ENCODE data around the gene TBC1D10A.

TBC1D10A gene

DNA sequence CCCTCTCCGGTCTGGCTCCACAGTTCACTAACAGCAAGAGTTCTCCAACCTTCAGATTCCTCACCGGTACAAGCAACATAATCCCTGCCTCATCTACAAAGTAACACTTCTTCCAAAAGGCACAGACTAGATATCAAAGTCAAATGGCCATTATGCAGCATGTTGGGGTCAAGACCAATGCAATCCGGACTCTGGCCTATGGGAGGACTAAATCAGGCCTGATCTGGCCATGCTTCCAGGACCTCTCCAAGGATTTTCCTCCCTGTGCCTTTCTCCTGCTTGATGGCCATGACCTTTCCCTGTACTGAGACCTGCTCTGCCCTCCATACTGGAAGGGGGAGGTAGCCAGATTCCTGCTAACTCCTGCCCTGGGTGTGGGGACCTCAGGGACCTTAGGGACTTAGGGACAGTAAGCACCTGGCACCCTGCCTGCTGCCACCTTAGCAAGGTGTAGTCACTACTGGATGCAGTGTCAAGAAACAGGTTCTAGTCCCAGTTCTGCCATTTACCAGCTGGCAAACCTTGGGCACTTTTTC lies 6.7 kb downstream of the TBC1D10A start:
- no peak for DNase-seq (ENCODE audit: low read depth)

DNA sequence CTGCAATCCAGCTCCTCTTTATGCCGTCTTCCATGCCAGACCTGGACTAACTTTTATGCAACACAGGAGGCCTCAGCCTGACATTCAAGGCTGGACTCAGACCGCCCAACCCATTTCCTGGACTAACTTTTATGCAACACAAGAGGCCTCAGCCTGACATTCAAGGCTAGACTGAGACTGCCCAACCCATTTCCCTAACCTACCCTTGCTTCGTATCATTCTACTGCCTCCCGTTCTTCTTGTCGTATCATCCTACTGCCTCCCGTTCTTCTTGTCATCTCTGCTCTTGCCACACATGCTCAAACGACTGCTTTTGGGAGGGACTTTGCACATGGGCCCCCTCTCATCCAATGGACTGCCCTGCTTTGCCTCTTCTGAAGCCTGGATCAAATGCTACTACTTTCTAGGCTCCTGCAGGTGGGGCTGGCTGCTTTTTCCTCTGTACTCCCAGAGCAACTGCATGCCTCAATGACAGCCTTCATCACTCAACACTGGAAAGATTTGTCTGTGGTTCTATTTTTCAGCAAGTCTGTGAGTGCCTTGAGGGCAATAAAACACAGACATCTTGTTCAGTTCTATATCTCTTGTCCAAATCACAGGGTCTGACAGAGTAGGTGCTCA lies 7.8 kb downstream of the TBC1D10A start:
- no peak for DNase-seq (ENCODE audit: low read depth)

DNA sequence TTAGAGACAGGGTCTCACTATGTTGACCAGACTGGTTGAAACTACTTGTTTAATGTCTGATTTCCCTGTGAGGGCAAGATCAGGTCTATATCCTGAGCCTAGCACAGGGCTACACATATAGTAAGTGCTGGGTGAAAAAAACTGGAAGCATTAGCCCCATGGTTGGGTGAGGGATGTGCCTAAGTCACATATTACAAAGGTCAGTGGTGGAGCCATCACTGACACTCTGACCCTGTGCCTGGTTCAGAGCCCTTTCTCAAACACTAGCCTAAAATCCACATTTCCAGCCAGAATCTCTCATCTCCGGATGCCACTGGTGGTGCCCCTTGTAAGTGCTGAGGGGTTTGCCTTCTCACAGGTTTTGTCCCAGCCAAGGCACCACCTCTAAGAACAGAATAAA lies 9.0 kb downstream of the TBC1D10A start:
- no peak for DNase-seq (ENCODE audit: low read depth)

DNA sequence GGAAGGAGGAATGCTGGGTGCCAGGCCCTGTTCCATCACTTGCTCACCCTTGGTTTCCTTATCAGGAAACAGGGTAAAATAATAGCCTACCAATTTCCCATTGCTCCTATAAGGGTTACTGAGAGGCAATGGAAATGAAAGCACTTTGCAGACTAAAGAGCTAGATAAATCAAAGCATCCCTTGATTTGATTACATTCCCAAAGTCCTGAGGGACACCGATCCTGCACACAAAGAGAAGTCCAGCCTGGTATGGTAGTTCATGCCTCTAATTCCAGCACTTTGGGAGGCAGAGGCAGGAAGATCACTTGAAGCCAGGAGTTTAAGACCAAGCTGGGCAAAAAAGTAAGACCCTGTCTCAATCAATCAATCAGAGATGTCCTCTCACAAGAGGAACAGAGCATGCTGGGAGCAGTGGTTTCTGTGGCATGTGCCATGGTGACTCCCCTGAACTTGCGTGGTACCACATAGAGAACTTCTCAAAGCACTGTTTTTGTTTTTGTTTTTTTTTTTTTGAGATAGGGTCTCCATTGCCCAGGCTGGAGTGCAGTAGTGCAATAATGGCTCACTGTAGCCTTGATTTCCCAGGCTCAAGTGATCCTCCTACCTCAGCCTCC lies 10.7 kb downstream of the TBC1D10A start:
- DNase-seq (ENCODE audit: low read depth), result no peak

DNA sequence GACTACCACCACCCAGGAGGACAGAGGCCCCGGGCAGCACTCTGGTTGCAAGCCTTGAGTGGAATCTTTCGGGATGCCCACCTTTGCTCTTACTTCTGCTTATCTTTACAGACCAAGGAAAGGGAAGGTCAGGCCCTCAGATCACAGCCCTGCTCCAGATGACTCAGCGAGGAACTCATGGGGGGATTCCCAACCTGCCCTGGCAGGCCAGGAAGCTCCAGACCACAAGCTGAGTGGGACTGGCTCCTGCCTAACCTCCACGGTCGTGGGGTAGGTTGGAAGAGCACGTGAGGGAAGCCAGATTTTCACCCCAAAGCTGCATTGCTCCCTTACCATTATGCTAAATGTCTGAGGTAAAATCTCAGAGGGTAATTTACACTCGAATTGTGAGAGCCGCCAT lies 11.8 kb downstream of the TBC1D10A start:
- no peak for DNase-seq (ENCODE audit: low read depth)

DNA sequence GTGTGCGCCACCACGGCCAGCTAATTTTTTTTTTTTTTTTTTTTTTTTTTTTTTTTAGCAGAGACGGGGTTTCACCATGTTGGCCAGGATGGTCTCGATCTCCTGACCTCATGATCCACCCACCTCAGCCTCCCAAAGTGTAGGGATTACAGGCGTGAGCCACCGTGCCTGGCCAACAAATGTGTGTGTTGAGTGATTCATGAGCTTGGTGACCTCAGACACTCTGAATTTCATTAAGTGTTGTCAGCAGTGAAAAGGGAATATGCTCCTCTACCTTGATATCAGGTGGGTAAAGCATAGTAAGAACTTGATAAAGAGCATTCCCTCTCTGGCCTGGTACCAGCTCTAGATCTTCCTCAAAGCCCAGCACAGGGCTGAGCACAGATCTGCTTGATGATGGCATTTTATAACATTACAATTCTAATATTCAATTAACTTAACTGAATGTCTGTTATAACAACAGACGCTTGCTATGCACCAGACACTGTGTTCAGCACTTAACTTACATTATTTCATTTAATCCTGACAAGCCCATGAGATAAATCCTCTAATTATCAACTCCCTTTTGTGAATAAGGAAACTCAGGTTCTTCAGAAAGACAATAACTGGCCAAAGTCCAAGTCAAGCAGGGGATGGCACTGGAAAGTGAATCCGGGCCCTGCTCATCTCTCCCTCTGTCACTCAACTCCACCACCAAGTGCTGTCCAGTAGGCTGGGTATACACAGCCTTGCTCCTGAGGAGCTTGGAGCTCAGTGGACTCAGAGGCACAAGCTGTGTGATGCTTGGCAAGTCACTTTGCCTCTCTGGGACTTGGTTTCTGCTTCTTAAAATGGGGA lies 13.0 kb downstream of the TBC1D10A start:
- DNase-seq (ENCODE audit: low read depth), result no peak

DNA sequence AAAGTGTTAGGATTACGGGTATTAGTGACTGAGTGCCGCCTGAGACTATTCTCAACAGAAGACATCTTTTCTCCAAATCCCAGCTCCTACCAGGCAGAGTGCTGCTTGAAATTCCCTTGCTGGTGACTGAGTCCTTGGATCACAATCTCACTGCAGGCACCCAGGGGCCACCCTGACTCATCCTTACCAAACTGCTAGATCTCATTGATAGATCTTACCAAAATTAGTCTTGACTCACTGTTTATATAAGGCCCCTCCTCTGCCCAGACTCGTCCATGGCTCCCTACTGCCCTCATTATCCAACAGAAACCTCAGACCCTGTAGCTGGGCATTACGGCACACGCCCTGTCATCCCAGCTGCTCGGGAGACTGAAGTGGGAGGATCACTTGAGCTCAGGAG lies 14.7 kb downstream of the TBC1D10A start:
- no peak for DNase-seq (ENCODE audit: low read depth)

DNA sequence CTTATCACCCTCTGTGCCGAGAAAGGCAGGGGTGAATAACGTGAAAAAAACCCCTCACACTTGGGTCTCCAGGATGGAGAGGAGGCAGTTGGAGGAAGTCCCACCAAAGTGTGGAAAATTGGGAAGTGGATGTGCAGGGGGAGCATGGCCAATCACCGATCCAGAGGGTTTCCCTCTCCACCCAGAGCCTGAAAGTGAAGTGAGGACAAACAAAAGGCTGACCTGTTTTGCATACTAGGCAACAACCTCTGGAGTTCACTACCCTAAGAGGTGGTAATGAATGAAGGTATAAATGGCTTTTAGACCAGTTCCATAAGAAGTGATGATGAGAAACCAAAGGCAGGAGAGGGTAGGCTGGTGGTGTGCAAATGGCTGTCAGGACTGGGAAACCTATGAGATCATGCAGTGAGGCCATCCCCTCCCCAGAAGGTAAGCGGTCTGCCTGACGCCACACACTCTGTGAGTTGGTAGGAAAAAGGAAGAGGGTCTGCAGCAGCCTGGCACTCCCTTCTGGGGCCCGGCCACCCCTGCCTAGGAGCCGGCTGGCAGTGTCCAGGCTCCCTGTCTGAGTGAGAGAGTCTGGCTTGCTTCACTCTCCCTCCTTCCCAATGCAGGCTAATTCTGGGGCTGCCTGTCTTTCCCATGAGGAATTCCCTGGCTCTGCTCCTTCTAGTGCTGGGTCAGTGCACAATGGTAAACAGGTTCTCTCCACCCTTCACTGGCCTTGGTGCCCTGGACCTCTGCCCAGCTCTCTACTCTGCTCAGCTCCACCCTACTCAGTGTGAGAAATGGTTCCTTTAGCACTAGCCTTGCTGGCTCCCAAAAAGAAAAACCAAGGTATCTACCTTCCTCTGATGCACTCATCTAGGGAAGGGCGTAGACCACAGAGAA lies 15.6 kb downstream of the TBC1D10A start:
- DNase-seq (ENCODE audit: low read depth), result no peak

DNA sequence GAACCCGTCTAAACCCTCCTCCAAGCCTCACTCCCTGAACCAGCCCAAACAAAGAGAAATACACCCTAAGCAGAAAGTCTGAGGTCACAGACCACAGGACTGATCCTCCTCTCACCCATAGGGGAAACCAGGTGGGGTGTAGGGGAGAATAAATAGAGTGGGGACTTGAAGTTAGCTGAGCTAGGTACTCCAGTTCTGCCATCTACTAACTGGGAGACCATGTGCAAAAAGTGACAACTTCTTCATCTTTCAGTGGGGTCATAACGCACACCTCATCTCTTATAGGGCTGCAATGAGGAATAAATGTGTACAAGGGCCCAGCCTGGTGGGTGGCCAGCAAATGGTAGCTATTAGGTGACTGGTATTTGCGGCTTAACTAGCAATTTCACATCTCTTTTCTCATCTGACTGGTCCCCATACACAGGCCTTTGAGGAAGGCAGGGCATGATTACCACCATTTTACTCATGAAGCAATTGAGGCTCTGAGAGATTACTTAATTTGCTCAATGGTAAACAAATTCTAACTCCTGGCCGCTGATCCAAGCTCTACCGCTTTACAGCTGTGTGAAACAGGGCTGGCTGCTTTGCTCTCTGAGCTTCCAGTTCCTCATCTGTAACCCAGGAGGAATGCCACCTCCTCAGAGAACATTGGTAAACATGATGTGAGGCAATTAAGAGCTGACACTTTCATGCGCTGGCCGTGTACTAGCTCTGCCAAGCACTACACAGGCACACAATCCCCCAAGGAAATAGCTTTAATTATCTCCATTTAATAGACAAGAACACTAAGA lies 16.6 kb downstream of the TBC1D10A start:
- no peak for DNase-seq (ENCODE audit: low read depth)

DNA sequence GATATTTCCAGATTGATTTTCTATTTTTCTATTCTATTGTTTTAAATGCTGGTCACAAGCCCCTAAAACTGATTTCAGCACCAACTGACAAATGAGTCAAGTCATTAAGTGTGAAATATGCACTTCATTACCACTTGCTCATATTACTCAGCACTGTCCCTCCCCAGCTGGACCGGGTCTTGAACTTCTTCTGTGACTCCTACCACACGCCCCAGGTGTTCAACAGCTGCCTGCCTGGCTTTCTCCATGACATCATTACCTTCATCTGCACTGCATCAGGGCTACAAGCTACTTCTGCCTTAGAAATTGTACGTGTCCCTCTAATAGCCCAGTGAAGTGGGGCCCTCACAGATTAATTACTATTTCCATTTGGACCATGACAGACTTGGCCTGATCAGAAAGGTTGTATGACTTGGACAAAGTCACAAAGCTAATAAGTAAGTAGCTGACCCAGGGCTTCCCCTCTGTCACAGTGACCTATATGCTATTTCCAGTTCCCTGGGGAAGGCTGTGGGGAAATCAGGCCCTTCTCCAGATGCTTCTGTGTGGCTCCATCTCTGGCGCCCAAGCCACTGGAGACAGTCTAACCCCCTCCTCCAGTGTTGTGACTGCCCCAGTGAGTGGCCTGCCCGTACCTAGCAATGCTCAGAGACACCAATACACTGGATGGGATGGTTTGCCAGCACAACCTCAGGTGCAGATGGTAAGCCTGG lies 18.1 kb downstream of the TBC1D10A start:
- DNase-seq (ENCODE audit: low read depth), result no peak

DNA sequence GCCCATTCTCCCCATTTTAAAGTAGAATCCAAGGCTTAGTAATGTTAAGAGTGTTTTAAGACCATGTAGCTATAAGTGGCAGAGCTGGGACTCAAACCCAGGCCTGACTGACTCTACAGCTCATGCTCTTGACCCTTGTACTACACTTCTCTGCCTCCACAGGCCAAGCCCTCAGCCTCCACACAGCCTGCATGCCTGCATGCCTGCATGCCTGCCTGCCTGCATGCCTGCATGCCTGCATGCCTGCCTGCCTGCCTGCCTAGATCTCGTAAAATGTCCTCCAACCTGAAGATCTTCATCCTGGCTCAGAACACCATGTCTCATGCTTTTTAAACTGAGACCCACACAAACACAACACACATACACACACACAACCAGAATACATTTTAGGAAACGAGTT lies 18.6 kb downstream of the TBC1D10A start:
- no peak for DNase-seq (ENCODE audit: low read depth)

DNA sequence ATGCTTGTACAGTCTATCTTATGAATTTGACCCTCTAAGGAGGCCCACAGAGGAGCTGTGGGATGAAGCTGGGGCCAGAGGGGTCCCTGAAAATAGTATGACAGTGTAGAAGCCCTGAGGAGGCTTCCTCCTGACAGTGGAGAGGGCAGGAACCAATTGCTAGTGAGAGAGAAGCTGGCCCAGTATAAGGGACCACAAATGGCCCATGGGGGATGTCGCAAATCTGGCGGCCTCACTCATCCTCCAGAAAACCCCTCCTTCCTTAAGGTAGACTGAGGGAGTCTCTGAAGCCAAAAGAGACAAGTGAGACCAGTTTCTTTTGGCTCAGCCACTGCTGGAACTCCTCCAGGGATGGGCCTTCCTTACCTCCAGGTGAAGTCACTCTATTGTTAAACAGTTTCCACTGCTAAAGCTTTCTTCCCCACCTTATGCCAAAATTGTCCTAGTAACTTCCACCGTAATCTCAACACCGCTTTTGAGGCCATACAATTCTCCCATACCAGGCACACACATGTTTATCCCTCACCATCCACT lies 19.6 kb downstream of the TBC1D10A start:
- no peak for DNase-seq (ENCODE audit: low read depth)

DNA sequence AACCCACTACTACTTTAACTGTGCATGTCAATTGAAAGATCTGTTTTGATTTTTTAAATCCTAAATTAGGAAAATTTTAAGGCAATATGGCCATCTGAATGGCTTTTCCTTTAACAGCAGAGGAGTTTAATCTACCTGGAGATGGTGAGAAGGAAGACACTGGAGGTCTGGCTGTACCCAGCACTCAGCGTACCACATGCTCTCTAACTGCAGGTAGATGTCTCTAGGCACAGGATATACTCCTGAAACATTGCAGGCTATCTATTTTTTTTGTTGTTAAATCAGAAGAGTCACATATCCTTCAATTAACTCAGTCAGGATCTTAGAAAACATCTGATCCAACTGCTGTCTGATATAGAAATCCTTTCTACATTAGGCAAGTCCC lies 20.1 kb downstream of the TBC1D10A start:
- DNase-seq (ENCODE audit: low read depth), result no peak

DNA sequence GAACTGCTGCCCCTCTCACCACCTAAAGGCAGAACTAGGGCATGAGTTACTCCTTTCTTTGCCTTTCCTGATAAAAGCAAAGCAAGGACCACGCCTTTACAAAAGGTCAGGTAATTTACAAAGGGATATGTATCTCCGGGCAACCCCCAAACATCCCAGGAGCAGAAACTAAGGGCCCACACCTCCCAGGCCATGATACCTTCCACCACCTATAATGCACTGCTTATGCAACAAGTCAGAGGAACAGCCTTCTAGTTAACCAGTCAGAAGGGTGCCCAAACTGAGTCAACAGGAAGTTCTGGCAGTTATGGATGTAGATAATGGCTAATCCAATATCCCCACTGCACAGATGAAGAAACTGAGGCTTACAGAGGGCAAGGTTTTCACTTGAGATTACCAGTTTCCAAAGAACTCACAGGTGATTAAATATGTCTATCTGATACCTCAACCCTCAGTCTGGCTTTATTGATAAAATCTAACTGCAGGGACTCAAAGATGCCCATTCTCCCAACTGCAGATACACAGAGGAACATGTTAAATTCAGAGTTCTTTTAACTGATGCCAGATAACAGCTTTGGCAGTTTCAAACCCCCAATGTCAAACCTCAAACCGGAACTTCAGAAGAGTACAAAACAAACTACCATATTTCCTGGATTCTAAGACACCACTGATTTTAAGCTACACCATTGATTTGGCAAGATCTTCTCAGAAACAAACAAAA lies 20.7 kb downstream of the TBC1D10A start:
- DNase-seq (ENCODE audit: low read depth), result no peak

DNA sequence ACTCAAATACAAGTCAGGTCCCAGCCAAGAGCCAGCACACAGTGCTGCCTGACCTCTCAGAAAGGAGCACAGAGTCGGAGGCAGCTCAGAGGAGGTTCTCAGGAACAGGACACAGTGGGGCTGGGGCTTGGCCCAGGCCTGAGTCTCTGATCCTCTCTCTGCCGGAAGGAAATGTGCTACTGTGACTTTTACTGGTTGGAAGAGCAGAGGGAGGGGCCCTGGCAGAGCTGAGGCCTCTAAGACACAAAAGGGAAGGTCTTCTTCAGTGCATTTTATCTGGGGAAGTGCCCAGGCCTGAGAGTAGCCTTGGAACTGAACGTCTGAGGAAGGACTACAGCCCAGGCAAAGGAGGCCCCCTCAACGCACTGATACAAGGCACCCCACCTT lies 21.2 kb downstream of the TBC1D10A start:
- no peak for DNase-seq (ENCODE audit: low read depth)

DNA sequence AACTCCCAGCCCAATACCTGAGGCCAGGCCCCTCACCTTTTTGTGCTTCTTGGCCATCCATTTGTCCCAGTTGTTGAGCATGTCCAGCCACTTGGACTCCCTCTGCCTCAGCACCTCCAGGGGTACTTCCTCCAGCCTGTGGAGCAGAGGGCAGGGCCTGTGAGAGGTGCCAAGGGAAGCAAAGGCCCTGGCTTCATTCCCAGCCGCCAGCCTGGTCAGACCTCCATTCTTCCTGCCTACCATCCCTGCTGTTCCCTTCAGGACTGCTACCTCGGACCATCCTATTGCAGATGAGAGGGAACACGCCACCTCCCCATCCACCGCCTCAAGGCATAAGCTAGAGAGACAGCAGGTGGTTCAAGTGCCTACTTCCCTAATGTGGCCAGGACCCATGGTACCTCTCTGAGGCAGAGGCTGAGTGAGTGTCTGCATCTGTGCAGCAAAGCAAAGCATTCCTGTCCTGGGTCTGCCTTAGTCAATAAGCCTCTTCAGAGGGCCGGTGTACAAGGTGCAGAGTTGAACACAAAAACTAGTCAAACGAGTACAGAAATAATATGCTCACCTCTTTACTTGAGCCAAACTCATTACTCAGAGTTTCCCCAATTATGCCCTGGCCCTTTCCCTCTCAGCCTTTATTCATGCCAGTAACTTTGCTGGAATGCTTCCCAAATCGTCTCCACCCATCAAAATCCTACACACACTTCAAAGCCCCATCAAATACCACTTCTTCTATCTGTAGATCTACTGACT lies 22.1 kb downstream of the TBC1D10A start:
- no peak for DNase-seq (ENCODE audit: low read depth)

DNA sequence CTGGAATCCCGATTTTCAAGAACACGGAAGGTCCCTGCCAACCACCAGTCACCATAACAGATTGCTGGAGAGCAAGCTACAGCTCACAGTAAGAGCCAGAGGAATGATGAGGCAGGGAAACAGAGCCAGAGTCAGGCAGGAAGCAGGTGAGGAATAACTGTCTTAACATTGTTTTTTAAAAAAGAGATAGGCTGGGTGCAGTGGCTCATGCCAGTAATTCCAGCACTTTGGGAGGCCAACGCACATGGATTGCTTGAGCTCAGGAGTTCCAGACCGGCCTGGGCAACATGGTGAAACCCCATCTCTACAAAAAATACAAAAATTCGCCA lies 24.0 kb downstream of the TBC1D10A start:
- DNase-seq (ENCODE audit: low read depth), result no peak

DNA sequence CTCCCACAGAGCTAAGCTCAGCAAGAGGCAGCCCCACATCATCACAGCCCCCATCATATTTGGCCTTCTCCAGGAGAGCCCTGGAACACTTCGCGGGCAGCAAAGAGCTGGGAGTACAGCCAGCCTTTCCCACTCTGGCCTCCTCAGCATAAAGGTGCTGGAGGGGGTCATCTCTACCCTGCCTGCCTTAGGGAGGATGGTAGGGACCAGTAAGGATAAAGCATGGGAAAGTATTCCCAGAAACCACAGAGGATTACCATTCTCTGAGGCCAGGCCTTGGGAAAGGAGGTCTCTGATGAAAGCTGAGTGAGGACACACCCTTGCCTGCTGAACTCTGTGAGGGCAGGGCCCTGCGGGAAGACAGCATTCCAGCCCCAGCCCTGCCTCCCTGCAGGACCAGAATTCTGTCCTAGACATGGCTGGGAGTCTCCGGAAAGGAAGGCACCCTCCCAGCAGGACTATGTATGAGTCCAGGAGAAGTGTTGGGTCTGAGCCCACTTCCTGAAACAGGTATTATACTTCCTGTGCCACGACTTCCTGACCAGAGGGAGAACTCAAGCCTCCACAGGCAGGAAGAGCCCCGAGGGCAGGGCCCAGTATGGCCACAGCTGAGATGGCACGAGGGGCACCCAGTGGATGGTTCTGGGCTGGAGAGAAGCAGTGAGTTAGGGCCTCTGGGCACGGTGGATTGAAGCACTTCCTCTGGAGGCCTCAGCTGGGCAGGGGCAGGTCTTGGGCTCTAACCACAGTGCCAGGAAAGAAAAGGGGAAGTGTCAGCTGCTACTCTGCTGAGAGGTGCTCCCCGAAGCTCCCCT lies 24.5 kb downstream of the TBC1D10A start:
- DNase-seq (ENCODE audit: low read depth), result no peak
